ENCODE measurements around the gene ZNF451.
"Not testable (repeated sequence)": the region's sequence is repeated elsewhere in the genome, so short reads cannot be mapped to it uniquely, and the experiment has no call there.

ZNF451 gene

GRCh38 chr6:57091375-57091774, 1.4 kb downstream of the ZNF451 start:
- in situ Hi-C loops (cut with HindIII; ENCODE audit: low sequenced_read_pairs), result not testable (repeated sequence)

- in situ Hi-C loops (cut with HindIII; ENCODE audit: low sequenced_read_pairs), result no loop called here
These were observed 4.7 kb downstream of the ZNF451 start for GRCh38 chr6:57094689-57095088.

GRCh38 chr6:57097596-57097995, 7.6 kb downstream of the ZNF451 start:
- in situ Hi-C loops (cut with HindIII; ENCODE audit: low sequenced_read_pairs), result no loop called here

- in situ Hi-C loops (cut with HindIII; ENCODE audit: low sequenced_read_pairs), result no loop called here
These were observed 13.0 kb downstream of the ZNF451 start for GRCh38 chr6:57102976-57103375.

- in situ Hi-C loops (cut with HindIII; ENCODE audit: low sequenced_read_pairs), result no loop called here
These were observed 14.3 kb downstream of the ZNF451 start for GRCh38 chr6:57104336-57104735.

- in situ Hi-C loops (cut with HindIII; ENCODE audit: low sequenced_read_pairs), result no loop called here
These were observed 17.0 kb downstream of the ZNF451 start for GRCh38 chr6:57106990-57107389.

- in situ Hi-C loops (cut with HindIII; ENCODE audit: low sequenced_read_pairs), result no loop called here
These were observed 18.7 kb downstream of the ZNF451 start for GRCh38 chr6:57108691-57109090.

- in situ Hi-C loops (cut with HindIII; ENCODE audit: low sequenced_read_pairs), result no loop called here
These were observed 19.9 kb downstream of the ZNF451 start for GRCh38 chr6:57109880-57110279.

GRCh38 chr6:57113105-57113504, 23.1 kb downstream of the ZNF451 start:
- in situ Hi-C loops (cut with HindIII; ENCODE audit: low sequenced_read_pairs), result no loop called here

GRCh38 chr6:57116776-57117175, 26.8 kb downstream of the ZNF451 start:
- in situ Hi-C loops (cut with HindIII; ENCODE audit: low sequenced_read_pairs), result no loop called here

GRCh38 chr6:57117796-57118195, 27.8 kb downstream of the ZNF451 start:
- in situ Hi-C loops (cut with HindIII; ENCODE audit: low sequenced_read_pairs), result no loop called here

- in situ Hi-C loops (cut with HindIII; ENCODE audit: low sequenced_read_pairs), result no loop called here
These were observed 33.1 kb downstream of the ZNF451 start for GRCh38 chr6:57123111-57123510.

- in situ Hi-C loops (cut with HindIII; ENCODE audit: low sequenced_read_pairs), result no loop called here
These were observed 37.8 kb downstream of the ZNF451 start for GRCh38 chr6:57127763-57128162.

- in situ Hi-C loops (cut with HindIII; ENCODE audit: low sequenced_read_pairs), result no loop called here
These were observed 40.7 kb downstream of the ZNF451 start for GRCh38 chr6:57130661-57131177.

- in situ Hi-C loops (cut with HindIII; ENCODE audit: low sequenced_read_pairs), result no loop called here
These were observed 45.0 kb downstream of the ZNF451 start for GRCh38 chr6:57134954-57135353.

GRCh38 chr6:57135885-57136284, 45.9 kb downstream of the ZNF451 start:
- in situ Hi-C loops (cut with HindIII; ENCODE audit: low sequenced_read_pairs), result no loop called here

GRCh38 chr6:57137350-57137749, 47.4 kb downstream of the ZNF451 start:
- in situ Hi-C loops (cut with HindIII; ENCODE audit: low sequenced_read_pairs), result no loop called here

- in situ Hi-C loops (cut with HindIII; ENCODE audit: low sequenced_read_pairs), result no loop called here
These were observed 48.0 kb downstream of the ZNF451 start for GRCh38 chr6:57138026-57138425.

GRCh38 chr6:57141451-57142177, 51.6 kb downstream of the ZNF451 start:
- in situ Hi-C loops (cut with HindIII; ENCODE audit: low sequenced_read_pairs), result no loop called here

- in situ Hi-C loops (cut with HindIII; ENCODE audit: low sequenced_read_pairs), result no loop called here
These were observed 52.2 kb downstream of the ZNF451 start for GRCh38 chr6:57142178-57142525.

- in situ Hi-C loops (cut with HindIII; ENCODE audit: low sequenced_read_pairs), result no loop called here
These were observed 53.7 kb downstream of the ZNF451 start for GRCh38 chr6:57143690-57144089.

- in situ Hi-C loops (cut with HindIII; ENCODE audit: low sequenced_read_pairs), result no loop called here
These were observed 57.4 kb downstream of the ZNF451 start for GRCh38 chr6:57147401-57147800.

Measured in DLD1 (cell line).